IMR-90 (cell line): ENCODE measurements around the gene EXOC4. TPM values are rescaled to one million over a fixed set of nuclear protein-coding genes. Genes with fewer than 3 reads are reported as not detected.

Experiments
- ATAC-seq: fragments of 200-7000 bp; cut with Tn5 transposase; 2 replicates; pipeline ENCODE4 v1.9.1; 2020; ENCODE audit warnings: low read depth, mild to moderate bottlenecking, moderate library complexity
- BruUV-seq: library from RNA; stranded (reverse); fragments of 400-500 nt; replicated peaks from 2 replicates; lab custom pipeline; 2021; lab: Mats Ljungman, UMichigan
- CTCF ChIA-PET: fragments of 300-600 bp; formaldehyde crosslinking; extraction: SDS; loops from one replicate; lab custom pipeline; 2021; ENCODE audit warnings: antibody characterized with exemption; lab: Yijun Ruan, JAX
- POLR2A ChIA-PET: fragments of 300-600 bp; sonication (Branson Sonifier 250); formaldehyde crosslinking; loops from one replicate; lab custom pipeline; 2022; ENCODE audit warnings: antibody characterized with exemption; ENCODE audit not compliant: unreplicated experiment; lab: Charles Lee
- DNase-seq: peaks from one replicate; pipeline ENCODE4 v3.0.0; 2013
- H2AFZ ChIP-seq: replicated peaks from 2 replicates; pipeline ENCODE3; 2013; ENCODE audit warnings: low read length, mild to moderate bottlenecking; ENCODE audit not compliant: poor library complexity
- H2AK5ac ChIP-seq: 2 replicates; pipeline ENCODE4 v1.6.1; 2013; ENCODE audit warnings: low read depth, low read length, inconsistent platforms
- H2AK9ac ChIP-seq: replicated peaks from 2 replicates; pipeline ENCODE3; 2013; ENCODE audit warnings: mild to moderate bottlenecking, low read depth, low read length, moderate library complexity; ENCODE audit not compliant: poor library complexity
- H2BK120ac ChIP-seq: 2 replicates; pipeline ENCODE4 v1.6.1; 2013; ENCODE audit warnings: low read depth, low read length, inconsistent platforms
- H2BK15ac ChIP-seq: 3 replicates; pipeline ENCODE4 v1.6.1; 2013; ENCODE audit warnings: low read depth, low read length, inconsistent platforms
- H2BK20ac ChIP-seq: 2 replicates; pipeline ENCODE4 v1.6.1; 2013; ENCODE audit warnings: low read depth, mild to moderate bottlenecking, inconsistent platforms, low read length, moderate library complexity
- H2BK5ac ChIP-seq: 2 replicates; pipeline ENCODE4 v1.6.1; 2013; ENCODE audit warnings: mild to moderate bottlenecking, low read depth, low read length, inconsistent platforms; ENCODE audit not compliant: poor library complexity, severe bottlenecking
- H3K14ac ChIP-seq: replicated peaks from 2 replicates; pipeline ENCODE4 v1.6.1; 2013; ENCODE audit warnings: low read depth, low read length, inconsistent platforms
- H3K18ac ChIP-seq: 2 replicates; pipeline ENCODE4 v1.6.1; 2013; ENCODE audit warnings: low read depth, low read length, control low read depth
- H3K23ac ChIP-seq: 2 replicates; pipeline ENCODE4 v1.6.1; 2013; ENCODE audit warnings: low read depth, low read length, inconsistent platforms
- H3K27ac ChIP-seq: 2 replicates; pipeline ENCODE4 v1.5.1; 2013; ENCODE audit warnings: mild to moderate bottlenecking, control low read depth, low read length; ENCODE audit not compliant: insufficient read depth
- H3K27me3 ChIP-seq: 2 replicates; pipeline ENCODE4 v1.6.1; 2013; ENCODE audit warnings: low read length; ENCODE audit not compliant: control insufficient read depth, insufficient read depth
- H3K36me3 ChIP-seq: 2 replicates; pipeline ENCODE4 v1.6.1; 2013; ENCODE audit warnings: low read length, mixed read lengths; ENCODE audit not compliant: control insufficient read depth, insufficient read depth
- H3K4ac ChIP-seq: 2 replicates; pipeline ENCODE4 v1.6.1; 2013; ENCODE audit warnings: low read depth, low read length, inconsistent platforms
- H3K4me1 ChIP-seq: 2 replicates; pipeline ENCODE4 v1.6.1; 2013; ENCODE audit warnings: low read length, mixed read lengths; ENCODE audit not compliant: control insufficient read depth, insufficient read depth
- H3K4me2 ChIP-seq: 2 replicates; pipeline ENCODE4 v1.6.1; 2013; ENCODE audit warnings: low read depth, mild to moderate bottlenecking, control low read depth, low read length, moderate library complexity
- H3K4me3 ChIP-seq: 2 replicates; pipeline ENCODE4 v1.5.1; 2013; ENCODE audit warnings: low read depth, mild to moderate bottlenecking, control low read depth, low read length, moderate library complexity; ENCODE audit not compliant: insufficient read depth
- H3K56ac ChIP-seq: 2 replicates; pipeline ENCODE4 v1.6.1; 2013; ENCODE audit warnings: low read length, inconsistent platforms; ENCODE audit not compliant: insufficient read depth; ENCODE audit errors: extremely low read depth
- H3K79me1 ChIP-seq, 2 experiments: 2 replicates each; pipeline ENCODE4 v1.6.1; 2013; ENCODE audit warnings: low read length in 2 of 2, inconsistent platforms in 1 of 2, low read depth in 1 of 2
- H3K9ac ChIP-seq: 2 replicates; pipeline ENCODE4 v1.6.1; 2013; ENCODE audit warnings: low read depth, low read length, control low read depth
- H3K9me1 ChIP-seq: 2 replicates; pipeline ENCODE4 v1.6.1; 2013; ENCODE audit warnings: low read length, inconsistent platforms; ENCODE audit not compliant: insufficient read depth
- H3K9me3 ChIP-seq: 2 replicates; pipeline ENCODE4 v1.6.1; 2013; ENCODE audit warnings: low read length; ENCODE audit not compliant: control insufficient read depth, insufficient read depth
- H4K20me1 ChIP-seq: 2 replicates; pipeline ENCODE4 v1.6.1; 2013; ENCODE audit warnings: low read length, inconsistent platforms; ENCODE audit not compliant: insufficient read depth
- H4K5ac ChIP-seq: 2 replicates; pipeline ENCODE4 v1.6.1; 2013; ENCODE audit warnings: mild to moderate bottlenecking, low read depth, low read length, control low read depth
- H4K8ac ChIP-seq, 2 experiments: 2 replicates each; pipeline ENCODE4 v1.6.1; 2013; ENCODE audit warnings: low read depth in 2 of 2, low read length in 2 of 2, control low read depth in 1 of 2, inconsistent platforms in 1 of 2
- H4K91ac ChIP-seq: 2 replicates; pipeline ENCODE4 v1.6.1; 2013; ENCODE audit warnings: low read depth, low read length, inconsistent platforms; ENCODE audit not compliant: insufficient read depth
- BHLHE40 ChIP-seq: fragments of 150-350 bp; IDR thresholded peaks from 2 replicates; pipeline ENCODE4 v1.6.1; 2016; ENCODE audit warnings: mild to moderate bottlenecking, low read depth, low read length
- CEBPB ChIP-seq: IDR thresholded peaks from 2 replicates; pipeline ENCODE4 v1.6.1; 2012; ENCODE audit warnings: low read depth, low read length, improper control_type of control experiment
- CHD1 ChIP-seq: IDR thresholded peaks from 2 replicates; pipeline ENCODE4 v1.6.1; 2012; ENCODE audit warnings: low read depth, low read length, improper control_type of control experiment
- CTCF ChIP-seq: conservative IDR thresholded peaks from 2 replicates; pipeline ENCODE4 v1.5.1; 2012; ENCODE audit warnings: mild to moderate bottlenecking, low read depth, low read length, improper control_type of control experiment
- ELK1 ChIP-seq: fragments of 150-350 bp; IDR thresholded peaks from 2 replicates; pipeline ENCODE4 v1.6.1; 2016; ENCODE audit warnings: low read depth, mild to moderate bottlenecking, low read length, moderate library complexity, borderline replicate concordance
- FOS ChIP-seq: fragments of 150-350 bp; IDR thresholded peaks from 2 replicates; pipeline ENCODE4 v1.6.1; 2016; ENCODE audit warnings: low read depth, low read length
- MAFK ChIP-seq: IDR thresholded peaks from 2 replicates; pipeline ENCODE4 v1.6.1; 2012; ENCODE audit warnings: low read depth, low read length, improper control_type of control experiment
- MAZ ChIP-seq: IDR thresholded peaks from 2 replicates; pipeline ENCODE4 v1.6.1; 2012; ENCODE audit warnings: low read depth, mild to moderate bottlenecking, low read length, improper control_type of control experiment, moderate library complexity, borderline replicate concordance
- NFE2L2 ChIP-seq: fragments of 150-350 bp; IDR thresholded peaks from 2 replicates; pipeline ENCODE4 v1.6.1; 2016; ENCODE audit warnings: low read depth, mild to moderate bottlenecking, low read length
- POLR2A ChIP-seq: IDR thresholded peaks from 2 replicates; pipeline ENCODE4 v1.6.1; 2012; ENCODE audit warnings: mild to moderate bottlenecking, low read depth, low read length
- RAD21 ChIP-seq: IDR thresholded peaks from 2 replicates; pipeline ENCODE4 v1.6.1; 2012; ENCODE audit warnings: low read length, improper control_type of control experiment
- RCOR1 ChIP-seq: IDR thresholded peaks from 2 replicates; pipeline ENCODE4 v1.6.1; 2012; ENCODE audit warnings: mild to moderate bottlenecking, low read length, improper control_type of control experiment; ENCODE audit not compliant: insufficient replicate concordance
- RFX5 ChIP-seq: IDR thresholded peaks from 2 replicates; pipeline ENCODE4 v1.8.0; 2012; ENCODE audit warnings: low read depth, mild to moderate bottlenecking, low read length, moderate library complexity
- SMC3 ChIP-seq: fragments of 150-350 bp; IDR thresholded peaks from 2 replicates; pipeline ENCODE4 v1.6.1; 2016; ENCODE audit warnings: low read depth, mild to moderate bottlenecking, antibody characterized with exemption, low read length, moderate library complexity
- WGBS, 2 experiments: methylation state at CpG; one replicate each; pipeline versions ENCODE4 v1.1.5 to v1.1.7; 2013; ENCODE audit warnings: missing lambda C conversion rate in 2 of 2; ENCODE audit not compliant: insufficient read length in 1 of 2; ENCODE audit errors: extremely low coverage in 2 of 2; 5-methylcytosine and 5-hydroxymethylcytosine counted together
- dilution Hi-C: fragments of 300-500 bp; cut with HindIII; formaldehyde crosslinking; loops from one replicate; pipeline ENCODE4 v1.14.3; 2018; ENCODE audit warnings: low sequenced_read_pairs; ENCODE audit not compliant: unreplicated experiment
- in situ Hi-C: fragments of 300-500 bp; cut with MboI; formaldehyde crosslinking; loops from 3 replicates; pipeline ENCODE4 v1.14.3; 2019; ENCODE audit warnings: low sequenced_read_pairs, inconsistent platforms, mixed read lengths
- intact Hi-C: fragments of 100-400 bp; cut with micrococcal nuclease; formaldehyde crosslinking; loops from 2 replicates; pipeline ENCODE4 v1.10.0; 2022
- polyA plus RNA-seq, 3 experiments: library from polyadenylated mRNA; depleted of rRNA; stranded (reverse); fragments of >200 nt; gene quantifications; 2 replicates each; pipeline ENCODE4 v1.2.3, GENCODE V29; 2012; ENCODE audit warnings: low replicate concordance in 1 of 3
- total RNA-seq: library from RNA; depleted of rRNA; stranded (reverse); fragments of >200 nt; gene quantifications from 2 replicates; pipeline ENCODE4 v1.2.3, GENCODE V29; 2012
- TF ChIP-seq, protein P1 (sequence below): fragments of 150-350 bp; IDR thresholded peaks from 2 replicates; pipeline ENCODE4 v1.6.1; 2017; ENCODE audit warnings: mild to moderate bottlenecking, antibody characterized with exemption, low read length, low read depth

EXOC4 gene
- total and polyA plus RNA-seq, 2 of the 4 experiments (the other 2 are of a cell fraction), result 25.4 to 94.6 TPM

GRCh38 chr7:133409966-133410365 lies 157.1 kb downstream of the EXOC4 start:
- no peak overlapping the region for H3K4me2 ChIP-seq
- H4K5ac ChIP-seq, result no peak overlapping the region
- no peak overlapping the region for H2BK20ac ChIP-seq
- no peak overlapping the region for H3K14ac ChIP-seq
- H2AK9ac ChIP-seq, result no peak overlapping the region
- H4K91ac ChIP-seq, result no peak overlapping the region
- H3K18ac ChIP-seq, result no peak overlapping the region
- no peaks in the 10 kb centered on the region for H3K27me3 ChIP-seq
- H2BK15ac ChIP-seq, result no peak overlapping the region
- no CpG with 5 or more reads among the region's 1 CpG for WGBS, 2 experiments
- H3K27ac ChIP-seq, result no peak overlapping the region
- H3K4me3 ChIP-seq, result no peak overlapping the region
- in situ Hi-C loops (no loop called here), intact Hi-C loops (no loop called here), dilution Hi-C loops (no loop called here)
- no TSS peak for BruUV-seq
- no peaks in the 10 kb centered on the region for H3K9me1 ChIP-seq
- H3K23ac ChIP-seq, result no peak overlapping the region
- ChIA-PET CTCF (no interaction called here), POLR2A (no interaction called here)
- H3K36me3 ChIP-seq, result no peaks in the 10 kb centered on the region
- H4K8ac ChIP-seq, result no peak overlapping the region
- H2BK120ac ChIP-seq, result no peak overlapping the region
- ATAC-seq, result no peak
- DNase-seq, result no peak
- TF ChIP-seq RCOR1 (no peak), FOS (no peak), RFX5 (no peak), NFE2L2 (no peak), POLR2A (no peak), ELK1 (no peak), SMC3 (no peak), CTCF (no peak), MAZ (no peak), RAD21 (no peak), MAFK (no peak), CHD1 (no peak), BHLHE40 (no peak), CEBPB (no peak)
- TF ChIP-seq, protein P1, sequence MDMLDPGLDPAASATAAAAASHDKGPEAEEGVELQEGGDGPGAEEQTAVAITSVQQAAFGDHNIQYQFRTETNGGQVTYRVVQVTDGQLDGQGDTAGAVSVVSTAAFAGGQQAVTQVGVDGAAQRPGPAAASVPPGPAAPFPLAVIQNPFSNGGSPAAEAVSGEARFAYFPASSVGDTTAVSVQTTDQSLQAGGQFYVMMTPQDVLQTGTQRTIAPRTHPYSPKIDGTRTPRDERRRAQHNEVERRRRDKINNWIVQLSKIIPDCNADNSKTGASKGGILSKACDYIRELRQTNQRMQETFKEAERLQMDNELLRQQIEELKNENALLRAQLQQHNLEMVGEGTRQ, result no peak
- H2BK5ac ChIP-seq, result no peak overlapping the region
- no peaks in the 10 kb centered on the region for H3K4me1 ChIP-seq
- H3K9ac ChIP-seq, result no peak overlapping the region
- H3K9me3 ChIP-seq, result no peaks in the 10 kb centered on the region
- no peak overlapping the region for H2AK5ac ChIP-seq
- no peaks in the 10 kb centered on the region for H4K20me1 ChIP-seq
- peaks cover 3 to 12% of the 10 kb centered on the region in 2 experiments; a peak in 3 of 4 replicates for H3K79me1 ChIP-seq
- H3K56ac ChIP-seq, result no peak overlapping the region
- no peak overlapping the region for H3K4ac ChIP-seq
- no peak overlapping the region for H2AFZ ChIP-seq
